ENCODE data around the gene KNSTRN.

Gene KNSTRN

DNA sequence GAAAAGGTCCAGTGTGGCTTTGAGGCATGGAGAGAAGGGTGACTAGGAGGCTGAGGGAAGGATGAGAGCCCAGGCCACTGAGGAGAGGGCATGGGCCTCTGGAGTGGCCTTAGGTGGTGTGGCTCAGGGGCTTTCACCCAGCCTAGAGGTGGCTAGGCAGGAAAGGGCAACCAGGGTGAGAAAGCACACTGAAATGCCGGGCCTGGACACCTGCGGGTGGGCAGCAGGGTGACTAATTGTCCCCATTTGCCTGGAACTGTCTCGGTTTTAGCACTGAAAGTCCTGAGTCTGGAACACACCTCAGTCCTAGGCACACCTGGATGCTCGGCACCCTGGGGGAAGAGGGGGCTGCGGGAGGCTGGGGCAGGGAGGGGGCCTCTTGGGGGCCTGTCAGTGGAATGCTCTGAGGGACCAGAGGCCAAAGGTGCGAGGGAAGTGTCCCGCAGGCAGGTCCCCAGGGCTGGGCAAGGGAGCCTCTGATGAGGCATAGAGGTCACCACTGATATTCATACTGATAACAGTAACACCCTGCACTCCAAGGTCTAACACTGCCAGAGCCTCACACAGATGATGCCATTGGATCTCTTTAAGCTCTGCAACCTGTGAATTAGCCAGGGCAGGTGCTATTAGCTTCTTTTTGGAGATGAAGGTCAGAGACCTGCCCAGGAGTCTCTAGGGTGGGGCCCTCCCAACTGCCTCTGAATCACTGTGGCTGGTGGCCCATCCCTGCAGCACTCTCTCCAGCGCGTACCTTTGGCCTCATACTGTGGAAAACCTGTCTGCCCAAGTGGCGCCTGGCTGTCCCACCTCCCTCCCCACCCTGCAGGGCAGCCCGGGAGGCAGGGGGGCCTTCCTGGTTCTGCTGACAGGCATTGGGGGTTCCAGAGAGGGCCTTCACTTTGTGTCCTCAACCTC is 34.7 kb upstream of the KNSTRN start:
- DNase-seq (ENCODE audit: low read depth): no peak
- Histone ChIP-seq H3K4me1 (ENCODE audit: control insufficient read depth, insufficient read depth, low read length) (peaks cover 17% of the 10 kb centered on the region), H3K9me3 (ENCODE audit: control insufficient read depth, low read length) (no peaks in the 10 kb centered on the region), H3K4me3 (ENCODE audit: low read length) (no peak overlapping the region), H3K9ac (ENCODE audit: low read length) (no peak overlapping the region), H3K27me3 (replicated peaks; ENCODE audit: control insufficient read depth, insufficient read depth, low read length) (peaks cover 14% of the 10 kb centered on the region), H3K36me3 (ENCODE audit: control insufficient read depth, insufficient read depth, low read length, severe bottlenecking) (no peaks in the 10 kb centered on the region)

DNA sequence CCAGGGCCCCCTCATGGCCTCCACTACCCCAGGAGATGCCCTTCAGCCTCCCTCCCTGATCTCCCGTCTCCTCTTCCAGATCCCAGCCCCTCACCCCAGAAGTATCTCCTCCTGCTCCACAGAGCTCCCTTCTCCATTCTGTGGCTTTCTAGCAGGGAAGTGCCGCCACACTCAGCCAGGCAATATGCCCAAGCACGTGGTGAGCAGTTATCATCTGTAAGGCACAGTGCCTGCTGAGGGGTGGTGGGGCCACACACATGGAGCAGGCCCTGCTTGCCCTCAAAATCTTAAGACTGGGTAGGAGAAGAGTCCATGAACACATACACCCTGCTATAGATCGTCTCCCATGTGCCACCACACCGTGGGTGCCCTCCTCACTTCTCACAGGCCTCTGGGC is 34.0 kb upstream of the KNSTRN start:
- DNase-seq (ENCODE audit: low read depth): no peak
- Histone ChIP-seq H3K9ac (ENCODE audit: low read length) (no peak overlapping the region), H3K9me3 (ENCODE audit: control insufficient read depth, low read length) (no peaks in the 10 kb centered on the region), H3K27me3 (replicated peaks; ENCODE audit: control insufficient read depth, insufficient read depth, low read length) (peaks cover 16% of the 10 kb centered on the region), H3K4me1 (ENCODE audit: control insufficient read depth, insufficient read depth, low read length) (peaks cover 13% of the 10 kb centered on the region), H3K36me3 (ENCODE audit: control insufficient read depth, insufficient read depth, low read length, severe bottlenecking) (no peaks in the 10 kb centered on the region), H3K4me3 (ENCODE audit: low read length) (no peak overlapping the region)

DNA sequence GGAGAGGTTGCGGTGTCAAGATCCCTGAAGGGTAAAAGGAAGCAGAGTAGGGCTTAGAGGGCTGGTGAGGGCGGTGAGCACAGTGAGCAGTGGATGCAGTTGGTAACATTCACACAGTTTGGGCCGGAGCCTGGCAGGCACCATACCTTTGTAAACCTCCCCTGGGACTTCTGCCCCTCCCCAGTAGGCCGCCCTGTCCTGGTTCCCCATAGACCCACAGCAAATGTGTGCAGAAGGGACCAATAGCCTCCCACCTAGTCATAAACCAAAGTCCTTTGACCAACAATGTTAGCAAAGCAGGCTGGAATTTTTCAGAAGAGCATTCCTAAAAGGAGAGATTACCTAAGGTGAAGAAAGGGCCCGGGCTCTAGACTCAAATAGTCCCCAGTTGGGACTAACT is 33.4 kb upstream of the KNSTRN start:
- H3K27me3 ChIP-seq (replicated peaks; ENCODE audit: control insufficient read depth, insufficient read depth, low read length): peaks cover 17% of the 10 kb centered on the region

DNA sequence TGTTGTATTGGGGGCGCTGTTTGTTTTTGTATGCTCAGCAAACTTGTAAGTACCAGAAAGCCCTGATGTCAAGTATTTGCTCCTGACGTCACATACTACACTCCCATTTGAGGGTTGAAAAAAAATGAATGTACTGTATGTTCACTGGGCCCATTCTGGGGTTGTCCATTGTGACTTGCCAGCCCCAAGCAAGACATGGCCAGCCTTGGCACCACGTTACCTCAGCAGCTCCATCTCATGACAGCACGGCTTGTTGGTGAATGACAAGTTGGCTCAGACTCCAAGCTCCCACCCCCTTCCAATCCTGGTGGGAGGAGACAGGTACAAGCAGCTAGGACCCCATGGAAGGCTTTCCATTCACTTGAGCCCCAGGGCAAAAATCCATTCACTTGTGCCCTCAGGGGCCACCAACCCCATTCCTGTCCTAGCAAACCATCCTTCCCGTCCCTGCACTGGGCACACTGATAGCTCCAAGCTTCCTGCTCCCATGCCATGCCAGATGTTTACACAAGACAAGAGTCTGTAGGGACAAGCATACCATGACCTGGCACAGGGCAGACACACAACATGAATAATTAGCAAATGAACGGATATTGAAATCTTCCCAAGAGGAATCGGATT is 30.1 kb upstream of the KNSTRN start:
- no peak overlapping the region for H3K4me3 ChIP-seq (ENCODE audit: low read length)
- no peak overlapping the region for H3K9ac ChIP-seq (ENCODE audit: low read length)
- H3K9me3 ChIP-seq (ENCODE audit: control insufficient read depth, low read length): no peaks in the 10 kb centered on the region
- DNase-seq (ENCODE audit: low read depth): no peak
- no peaks in the 10 kb centered on the region for H3K36me3 ChIP-seq (ENCODE audit: control insufficient read depth, insufficient read depth, low read length, severe bottlenecking)
- peaks cover 17% of the 10 kb centered on the region for H3K27me3 ChIP-seq (replicated peaks; ENCODE audit: control insufficient read depth, insufficient read depth, low read length)
- peaks cover 19% of the 10 kb centered on the region for H3K4me1 ChIP-seq (ENCODE audit: control insufficient read depth, insufficient read depth, low read length)

More for the DNA sequence above, 33.4 kb upstream of the KNSTRN start:
- Histone ChIP-seq H3K4me1 (ENCODE audit: control insufficient read depth, insufficient read depth, low read length) (peaks cover 13% of the 10 kb centered on the region), H3K36me3 (ENCODE audit: control insufficient read depth, insufficient read depth, low read length, severe bottlenecking) (no peaks in the 10 kb centered on the region), H3K9me3 (ENCODE audit: control insufficient read depth, low read length) (no peaks in the 10 kb centered on the region), H3K9ac (ENCODE audit: low read length) (no peak overlapping the region), H3K4me3 (ENCODE audit: low read length) (no peak overlapping the region)
- no peak for DNase-seq (ENCODE audit: low read depth)

DNA sequence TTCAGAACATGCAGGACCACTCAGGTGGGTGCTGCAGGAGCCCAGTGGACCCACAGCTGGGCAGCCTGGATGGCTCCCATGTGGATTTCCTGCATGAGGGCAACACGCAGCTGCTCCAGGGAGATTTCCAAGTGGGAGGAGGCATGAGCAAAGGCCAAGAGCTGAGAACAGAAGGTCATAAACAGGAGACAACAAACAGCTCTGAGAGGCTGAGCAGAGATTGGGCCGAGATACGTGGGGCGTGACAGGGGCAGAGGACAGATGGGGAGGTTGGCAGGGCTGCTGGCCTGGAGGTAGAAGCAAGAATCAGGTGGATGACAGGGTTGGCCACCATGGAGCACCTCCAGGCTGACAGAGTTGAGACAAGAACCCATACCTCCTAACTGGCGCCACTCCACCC is 28.8 kb upstream of the KNSTRN start:
- peaks cover 19% of the 10 kb centered on the region for H3K27me3 ChIP-seq (replicated peaks; ENCODE audit: control insufficient read depth, insufficient read depth, low read length)
- no peak overlapping the region for H3K9ac ChIP-seq (ENCODE audit: low read length)
- DNase-seq (ENCODE audit: low read depth): no peak
- no peaks in the 10 kb centered on the region for H3K9me3 ChIP-seq (ENCODE audit: control insufficient read depth, low read length)
- no peaks in the 10 kb centered on the region for H3K36me3 ChIP-seq (ENCODE audit: control insufficient read depth, insufficient read depth, low read length, severe bottlenecking)
- H3K4me3 ChIP-seq (ENCODE audit: low read length): no peak overlapping the region
- H3K4me1 ChIP-seq (ENCODE audit: control insufficient read depth, insufficient read depth, low read length): peaks cover 24% of the 10 kb centered on the region

DNA sequence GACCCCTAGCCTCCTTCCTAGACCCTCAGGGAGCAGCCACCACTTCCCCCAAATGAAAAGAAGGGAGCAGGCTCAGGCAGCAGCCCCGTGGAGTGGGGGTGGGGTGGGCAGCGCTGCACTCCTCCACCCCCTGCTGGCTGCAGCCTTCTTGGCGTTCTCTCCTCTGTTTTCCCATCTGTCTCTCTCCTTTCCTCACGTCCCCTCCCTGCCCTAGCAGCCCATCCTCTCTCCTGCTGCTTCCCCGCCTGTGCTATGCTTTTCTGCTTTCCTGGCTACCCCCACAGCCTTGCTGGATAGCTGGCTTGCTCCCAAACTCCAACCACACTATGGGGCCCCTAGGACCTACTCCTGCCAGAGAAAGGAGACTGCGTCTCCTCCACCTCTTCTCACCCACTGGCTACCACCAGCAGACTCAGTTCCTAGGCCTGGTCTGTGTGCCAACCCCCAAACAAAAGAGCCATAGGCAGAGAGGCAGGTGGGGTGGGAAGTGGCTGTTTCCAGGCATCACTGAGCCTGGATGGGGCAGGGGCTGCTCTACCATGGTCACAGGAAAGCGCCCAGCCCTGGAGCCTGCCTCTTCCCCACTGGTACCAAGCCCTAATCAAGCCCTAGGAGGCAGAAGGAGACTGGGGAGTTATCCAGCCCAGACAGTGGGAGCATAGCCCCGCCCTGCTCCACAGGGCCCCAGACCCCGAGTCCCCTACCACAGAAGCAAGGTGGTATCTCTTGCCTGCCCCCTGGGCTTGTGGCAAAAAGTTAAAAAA is 27.9 kb upstream of the KNSTRN start:
- Histone ChIP-seq H3K36me3 (ENCODE audit: control insufficient read depth, insufficient read depth, low read length, severe bottlenecking) (no peaks in the 10 kb centered on the region), H3K9ac (ENCODE audit: low read length) (no peak overlapping the region), H3K4me1 (ENCODE audit: control insufficient read depth, insufficient read depth, low read length) (peaks cover 24% of the 10 kb centered on the region), H3K27me3 (replicated peaks; ENCODE audit: control insufficient read depth, insufficient read depth, low read length) (peaks cover 28% of the 10 kb centered on the region), H3K4me3 (ENCODE audit: low read length) (no peak overlapping the region), H3K9me3 (ENCODE audit: control insufficient read depth, low read length) (no peaks in the 10 kb centered on the region)
- DNase-seq (ENCODE audit: low read depth): peak; percentile 57

DNA sequence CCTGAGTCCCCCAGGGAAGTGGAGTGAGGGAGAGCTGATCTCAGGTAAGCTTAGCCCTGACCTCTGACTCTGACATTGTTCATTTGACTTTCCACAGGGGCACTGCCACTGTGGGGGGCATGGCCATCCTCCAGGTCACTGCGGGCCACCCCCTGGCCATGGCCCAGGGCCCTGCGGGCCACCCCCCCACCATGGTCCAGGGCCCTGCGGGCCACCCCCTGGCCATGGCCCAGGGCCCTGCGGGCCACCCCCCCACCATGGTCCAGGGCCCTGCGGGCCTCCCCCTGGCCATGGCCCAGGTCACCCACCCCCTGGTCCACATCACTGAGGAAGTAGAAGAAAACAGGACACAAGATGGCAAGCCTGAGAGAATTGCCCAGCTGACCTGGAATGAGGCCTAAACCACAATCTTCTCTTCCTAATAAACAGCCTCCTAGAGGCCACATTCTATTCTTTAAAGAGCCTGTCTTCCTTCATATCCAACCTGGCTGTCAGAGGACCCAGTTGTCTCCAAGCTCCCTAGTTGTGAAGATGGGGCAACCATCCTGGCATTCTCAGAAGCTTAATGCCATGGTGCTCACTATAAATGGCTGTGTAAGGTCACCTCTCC is 26.4 kb upstream of the KNSTRN start:
- DNase-seq (ENCODE audit: low read depth): no peak
- H3K27me3 ChIP-seq (replicated peaks; ENCODE audit: control insufficient read depth, insufficient read depth, low read length): peaks cover 32% of the 10 kb centered on the region
- no peak overlapping the region for H3K9ac ChIP-seq (ENCODE audit: low read length)
- no peak overlapping the region for H3K4me3 ChIP-seq (ENCODE audit: low read length)
- peaks cover 24% of the 10 kb centered on the region for H3K4me1 ChIP-seq (ENCODE audit: control insufficient read depth, insufficient read depth, low read length)
- H3K36me3 ChIP-seq (ENCODE audit: control insufficient read depth, insufficient read depth, low read length, severe bottlenecking): no peaks in the 10 kb centered on the region
- no peaks in the 10 kb centered on the region for H3K9me3 ChIP-seq (ENCODE audit: control insufficient read depth, low read length)

DNA sequence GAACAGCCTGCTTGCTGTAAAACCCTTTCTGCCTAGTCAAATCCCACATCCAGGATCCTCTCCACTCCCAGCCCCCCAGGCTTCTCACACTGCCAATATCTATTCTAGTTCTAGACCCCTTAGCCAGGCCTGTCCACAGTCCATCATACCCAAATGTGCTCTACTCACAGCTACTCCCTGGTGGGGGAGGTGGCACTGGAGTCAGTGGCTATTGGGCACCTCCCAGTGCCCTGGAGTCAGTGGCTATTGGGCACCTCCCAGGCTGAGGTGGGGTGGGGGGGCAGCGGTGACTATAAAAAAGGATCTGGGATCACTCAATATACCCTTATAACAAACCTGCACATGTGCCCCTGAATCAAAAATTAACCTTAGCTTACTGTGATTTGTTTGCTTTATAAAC is 25.3 kb upstream of the KNSTRN start:
- peaks cover 39% of the 10 kb centered on the region for H3K27me3 ChIP-seq (replicated peaks; ENCODE audit: control insufficient read depth, insufficient read depth, low read length)
- H3K9me3 ChIP-seq (ENCODE audit: control insufficient read depth, low read length): no peaks in the 10 kb centered on the region
- H3K4me3 ChIP-seq (ENCODE audit: low read length): no peak overlapping the region

DNA sequence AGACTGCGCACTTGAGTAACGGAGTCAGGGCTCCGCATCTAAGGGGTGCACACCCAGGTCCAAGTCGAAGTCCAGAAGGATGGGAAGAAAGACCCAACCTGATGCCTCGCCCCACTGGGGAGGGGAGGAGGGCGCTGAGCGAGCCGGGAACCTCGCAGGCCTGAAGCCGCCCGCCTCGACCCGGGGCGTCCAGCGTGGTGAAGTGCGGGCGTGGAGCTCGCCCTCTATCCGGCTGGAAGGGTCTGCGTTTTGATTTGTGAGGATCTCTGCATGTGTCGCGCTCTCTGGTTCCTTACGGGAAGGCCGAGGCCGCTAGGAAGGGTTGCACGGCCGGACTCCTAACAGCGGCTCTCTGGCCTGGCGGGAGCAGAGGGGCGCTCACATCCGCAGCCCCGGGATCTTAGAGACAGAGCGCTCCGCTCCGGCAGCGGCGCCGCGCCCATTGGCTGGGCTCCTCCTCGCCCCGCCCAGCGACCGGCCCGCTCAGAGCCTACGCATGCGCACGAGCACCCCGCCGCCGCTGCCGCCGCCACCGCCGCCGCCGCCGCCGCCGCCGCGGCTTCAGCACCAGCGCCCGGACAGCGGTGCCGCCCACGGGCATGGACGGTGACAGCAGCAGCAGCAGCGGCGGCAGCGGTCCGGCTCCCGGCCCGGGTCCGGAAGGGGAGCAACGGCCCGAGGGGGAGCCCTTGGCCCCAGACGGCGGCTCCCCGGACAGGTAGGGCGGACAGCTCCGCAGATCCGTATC is 24.6 kb upstream of the KNSTRN start, which contains the start of gene DISP2:
DISP2 (plus strand) TSS at position 497 of the 748 bp plus-strand sequence; CDS start at position 600, 103 bp downstream.
- peaks cover 38% of the 10 kb centered on the region for H3K27me3 ChIP-seq (replicated peaks; ENCODE audit: control insufficient read depth, insufficient read depth, low read length)
- no peaks in the 10 kb centered on the region for H3K36me3 ChIP-seq (ENCODE audit: control insufficient read depth, insufficient read depth, low read length, severe bottlenecking)
- DNase-seq (ENCODE audit: low read depth): peak; percentile 96
- H3K4me3 ChIP-seq (ENCODE audit: low read length): peak within 1 kb of the TSS; percentile 79
- H3K9ac ChIP-seq (ENCODE audit: low read length): peak within 1 kb of the TSS; percentile 53
- peaks cover 24% of the 10 kb centered on the region for H3K4me1 ChIP-seq (ENCODE audit: control insufficient read depth, insufficient read depth, low read length)
- H3K9me3 ChIP-seq (ENCODE audit: control insufficient read depth, low read length): no peaks in the 10 kb centered on the region

More for the DNA sequence above, 25.3 kb upstream of the KNSTRN start:
- no peak for DNase-seq (ENCODE audit: low read depth)
- Histone ChIP-seq H3K36me3 (ENCODE audit: control insufficient read depth, insufficient read depth, low read length, severe bottlenecking) (no peaks in the 10 kb centered on the region), H3K9ac (ENCODE audit: low read length) (no peak overlapping the region), H3K4me1 (ENCODE audit: control insufficient read depth, insufficient read depth, low read length) (peaks cover 24% of the 10 kb centered on the region)

DNA sequence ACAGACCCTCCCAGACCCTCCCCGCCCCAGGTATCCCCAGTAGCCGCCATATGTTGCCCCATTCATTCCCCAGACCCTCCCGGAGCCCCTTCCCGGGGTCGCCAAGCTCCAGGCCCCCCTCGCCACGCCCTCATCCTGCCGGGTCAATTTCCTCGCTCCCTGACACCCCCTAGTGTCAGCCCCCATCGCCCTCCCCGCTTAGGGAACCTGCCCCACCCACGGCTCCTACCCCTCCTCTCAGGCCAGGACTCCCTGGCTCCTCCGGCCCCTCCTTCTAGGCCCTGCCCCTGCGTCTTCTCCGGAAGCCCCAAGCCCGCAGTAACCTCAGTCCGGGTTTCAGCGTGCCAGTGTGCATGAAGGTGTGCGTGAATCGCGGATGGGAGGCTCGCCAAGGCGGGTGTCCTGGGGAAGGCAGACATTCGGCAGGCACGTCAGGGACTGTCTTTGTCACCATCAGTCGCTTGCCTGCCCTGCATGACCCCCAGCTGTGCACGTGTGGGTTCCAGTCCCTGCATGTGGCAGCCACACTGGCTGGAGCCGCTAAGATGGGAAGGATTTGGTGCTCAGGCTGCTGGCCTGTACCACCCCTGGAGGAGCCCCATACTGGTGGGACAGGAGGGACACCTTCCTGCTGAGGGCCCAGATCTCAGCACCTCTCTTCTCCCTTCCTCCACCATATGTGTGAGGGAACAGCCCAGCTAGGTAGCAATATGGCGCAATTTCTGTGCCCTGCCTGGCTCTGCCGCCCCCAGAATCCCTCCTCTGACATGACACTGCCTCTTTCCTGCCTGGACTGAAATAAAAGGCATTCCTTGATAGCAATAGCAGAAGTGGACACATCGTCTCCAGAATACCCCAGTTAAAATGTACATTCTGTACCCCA is 23.8 kb upstream of the KNSTRN start:
- no peaks in the 10 kb centered on the region for H3K36me3 ChIP-seq (ENCODE audit: control insufficient read depth, insufficient read depth, low read length, severe bottlenecking)
- no peaks in the 10 kb centered on the region for H3K9me3 ChIP-seq (ENCODE audit: control insufficient read depth, low read length)
- H3K27me3 ChIP-seq (replicated peaks; ENCODE audit: control insufficient read depth, insufficient read depth, low read length): peaks cover 34% of the 10 kb centered on the region
- H3K9ac ChIP-seq (ENCODE audit: low read length): no peak overlapping the region
- H3K4me3 ChIP-seq (ENCODE audit: low read length): peak overlapping the region; percentile 40
- peaks cover 19% of the 10 kb centered on the region for H3K4me1 ChIP-seq (ENCODE audit: control insufficient read depth, insufficient read depth, low read length)
- no peak for DNase-seq (ENCODE audit: low read depth)
